A549 (cell line): Measurements from ENCODE around the gene KLHL3.
A peak's percentile ranks its signal among the peaks of the same experiment; 100 is the strongest.

Experiments
- CEBPB ChIP-seq, 2 experiments: fragments of >200 bp in 1 of 2; sonication (Bioruptor Twin) in 1 of 2; formaldehyde crosslinking in 1 of 2; IDR thresholded peaks; 2 replicates each; pipeline ENCODE4 v1.6.1; 2012 to 2016
- CHD2 ChIP-seq: fragments of 150-350 bp; IDR thresholded peaks from 2 replicates; pipeline ENCODE4 v1.6.1; 2014; ENCODE audit warnings: low read length; ENCODE audit not compliant: partially characterized antibody
- HDAC2 ChIP-seq: fragments of 200-600 bp; sonication (generic); IDR thresholded peaks from 2 replicates; pipeline ENCODE4 v1.6.1; 2016
- JUNB ChIP-seq: fragments of >200 bp; sonication (Bioruptor Twin); formaldehyde crosslinking; IDR thresholded peaks from 2 replicates; pipeline ENCODE4 v1.6.1; 2016
- MAFK ChIP-seq: fragments of 450-650 bp; IDR thresholded peaks from 2 replicates; pipeline ENCODE4 v1.6.1; 2014; ENCODE audit not compliant: partially characterized antibody
- MYC ChIP-seq: IDR thresholded peaks from 2 replicates; pipeline ENCODE4 v1.6.1; 2012; ENCODE audit warnings: mild to moderate bottlenecking, inconsistent platforms, low read length, improper control_type of control experiment, borderline replicate concordance
- POLR2A ChIP-seq: IDR thresholded peaks from 2 replicates; pipeline ENCODE4 v1.6.1; 2012; ENCODE audit warnings: mild to moderate bottlenecking, low read length
- TP53 ChIP-seq: fragments of 250-450 bp; sonication (Bioruptor Pico); IDR thresholded peaks from 2 replicates; pipeline ENCODE4 v1.5.0; 2021; ENCODE audit warnings: mild to moderate bottlenecking, moderate library complexity
- ZFP36 ChIP-seq: fragments of 450-650 bp; IDR thresholded peaks from 2 replicates; pipeline ENCODE4 v1.6.1; 2014; ENCODE audit warnings: borderline replicate concordance; ENCODE audit not compliant: partially characterized antibody
- TF ChIP-seq, protein P1 (sequence below): fragments of 450-650 bp; IDR thresholded peaks from 2 replicates; pipeline ENCODE4 v1.6.1; 2014; ENCODE audit warnings: antibody characterized with exemption
- TF ChIP-seq, protein P2 (sequence below): fragments of >200 bp; sonication (Bioruptor Twin); formaldehyde crosslinking; IDR thresholded peaks from 3 replicates; pipeline ENCODE4 v1.5.1; 2016
- TF ChIP-seq, protein P3 (sequence below): IDR thresholded peaks from 2 replicates; pipeline ENCODE4 v1.6.1; 2012

DNA sequence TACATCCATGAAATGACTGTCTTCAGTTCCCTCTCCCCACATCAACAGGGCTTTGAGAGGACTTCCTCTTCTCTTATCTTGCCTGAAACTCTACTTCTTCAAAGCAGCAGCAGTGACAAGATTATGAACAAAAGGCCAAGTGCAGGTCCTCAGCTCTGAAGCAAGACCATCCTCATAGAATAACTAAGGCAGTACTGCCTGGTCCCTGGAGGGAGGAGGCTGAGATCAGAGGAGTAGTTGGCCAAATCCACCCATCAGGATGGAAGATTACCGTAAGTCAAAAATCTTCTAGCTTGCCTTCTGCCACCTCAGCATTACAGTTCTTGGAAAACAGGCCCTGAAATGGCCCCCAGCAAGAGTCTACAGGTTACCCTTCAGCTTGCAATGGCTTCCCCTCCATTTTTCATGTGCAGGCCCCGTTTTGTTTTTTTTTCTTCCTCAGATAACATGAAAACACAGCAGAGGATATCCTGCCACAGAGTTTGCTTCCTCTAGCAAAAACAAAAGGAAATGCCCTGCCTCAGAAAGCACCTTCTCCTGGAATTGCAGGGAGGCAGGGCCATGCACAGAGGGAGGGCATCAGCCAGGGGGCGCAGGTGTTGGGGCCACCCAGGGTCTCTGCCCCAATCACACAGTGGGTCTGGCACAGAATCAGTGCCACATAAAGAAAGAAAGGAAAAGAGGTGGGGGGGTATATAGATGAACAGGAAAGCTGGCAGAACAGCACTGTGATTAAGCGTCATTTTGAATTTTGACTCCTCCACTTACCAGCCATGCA lies 40.0 kb downstream of the KLHL3 start:
- no peak for TF ChIP-seq TP53 (CRISPR knock-in tag)
- TF ChIP-seq, protein P1, sequence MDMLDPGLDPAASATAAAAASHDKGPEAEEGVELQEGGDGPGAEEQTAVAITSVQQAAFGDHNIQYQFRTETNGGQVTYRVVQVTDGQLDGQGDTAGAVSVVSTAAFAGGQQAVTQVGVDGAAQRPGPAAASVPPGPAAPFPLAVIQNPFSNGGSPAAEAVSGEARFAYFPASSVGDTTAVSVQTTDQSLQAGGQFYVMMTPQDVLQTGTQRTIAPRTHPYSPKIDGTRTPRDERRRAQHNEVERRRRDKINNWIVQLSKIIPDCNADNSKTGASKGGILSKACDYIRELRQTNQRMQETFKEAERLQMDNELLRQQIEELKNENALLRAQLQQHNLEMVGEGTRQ = no peak
- TF ChIP-seq, protein P2, sequence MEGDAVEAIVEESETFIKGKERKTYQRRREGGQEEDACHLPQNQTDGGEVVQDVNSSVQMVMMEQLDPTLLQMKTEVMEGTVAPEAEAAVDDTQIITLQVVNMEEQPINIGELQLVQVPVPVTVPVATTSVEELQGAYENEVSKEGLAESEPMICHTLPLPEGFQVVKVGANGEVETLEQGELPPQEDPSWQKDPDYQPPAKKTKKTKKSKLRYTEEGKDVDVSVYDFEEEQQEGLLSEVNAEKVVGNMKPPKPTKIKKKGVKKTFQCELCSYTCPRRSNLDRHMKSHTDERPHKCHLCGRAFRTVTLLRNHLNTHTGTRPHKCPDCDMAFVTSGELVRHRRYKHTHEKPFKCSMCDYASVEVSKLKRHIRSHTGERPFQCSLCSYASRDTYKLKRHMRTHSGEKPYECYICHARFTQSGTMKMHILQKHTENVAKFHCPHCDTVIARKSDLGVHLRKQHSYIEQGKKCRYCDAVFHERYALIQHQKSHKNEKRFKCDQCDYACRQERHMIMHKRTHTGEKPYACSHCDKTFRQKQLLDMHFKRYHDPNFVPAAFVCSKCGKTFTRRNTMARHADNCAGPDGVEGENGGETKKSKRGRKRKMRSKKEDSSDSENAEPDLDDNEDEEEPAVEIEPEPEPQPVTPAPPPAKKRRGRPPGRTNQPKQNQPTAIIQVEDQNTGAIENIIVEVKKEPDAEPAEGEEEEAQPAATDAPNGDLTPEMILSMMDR = no peak
- TF ChIP-seq CHD2 = no peak
- TF ChIP-seq CEBPB (IDR thresholded peaks at IDR 0.05) = no peak
- TF ChIP-seq MYC = no peak
- peak; percentile 7 for TF ChIP-seq MAFK
- TF ChIP-seq POLR2A = no peak
- no peak for TF ChIP-seq JUNB
- TF ChIP-seq ZFP36 = no peak
- TF ChIP-seq, protein P3, sequence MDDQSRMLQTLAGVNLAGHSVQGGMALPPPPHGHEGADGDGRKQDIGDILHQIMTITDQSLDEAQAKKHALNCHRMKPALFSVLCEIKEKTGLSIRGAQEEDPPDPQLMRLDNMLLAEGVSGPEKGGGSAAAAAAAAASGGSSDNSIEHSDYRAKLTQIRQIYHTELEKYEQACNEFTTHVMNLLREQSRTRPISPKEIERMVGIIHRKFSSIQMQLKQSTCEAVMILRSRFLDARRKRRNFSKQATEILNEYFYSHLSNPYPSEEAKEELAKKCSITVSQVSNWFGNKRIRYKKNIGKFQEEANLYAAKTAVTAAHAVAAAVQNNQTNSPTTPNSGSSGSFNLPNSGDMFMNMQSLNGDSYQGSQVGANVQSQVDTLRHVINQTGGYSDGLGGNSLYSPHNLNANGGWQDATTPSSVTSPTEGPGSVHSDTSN = no peak
- TF ChIP-seq HDAC2 = no peak
